ENCODE data around the gene DYNC1LI1.

Gene DYNC1LI1

DNA sequence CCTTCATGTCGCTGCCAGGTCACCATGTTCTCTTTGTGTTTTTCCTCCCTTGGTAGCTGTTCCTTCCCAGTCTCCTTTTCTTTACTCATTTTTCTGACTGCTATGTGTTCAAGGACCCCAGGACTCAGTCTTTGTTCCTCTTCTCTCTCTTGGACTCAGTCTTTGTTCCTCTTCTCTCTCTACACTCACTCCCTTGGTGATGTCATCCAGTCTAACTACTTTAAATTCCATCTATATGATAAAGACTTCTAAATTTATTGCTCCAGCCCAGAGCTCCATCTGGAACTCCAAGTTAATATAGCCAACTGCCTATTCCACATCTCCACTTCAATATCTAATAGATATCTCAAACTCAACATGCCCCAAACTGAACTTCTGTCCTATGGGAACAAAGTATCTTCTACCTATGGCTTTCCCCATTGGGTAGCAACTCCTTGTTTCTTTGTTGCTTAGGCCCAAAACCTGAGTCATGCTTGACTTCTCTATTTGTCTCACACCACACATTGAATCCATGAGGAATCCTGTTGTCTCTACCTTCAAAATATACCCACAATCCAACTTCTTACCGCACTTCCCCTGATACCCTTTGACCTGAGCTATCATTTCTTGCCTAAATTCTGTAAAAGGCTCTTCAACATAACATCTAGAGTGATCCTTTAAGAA lies 4.9 kb upstream of the DYNC1LI1 start:
- no peak overlapping the region for H3K4me3 ChIP-seq (ENCODE audit: low read depth, low read length)
- DNase-seq (ENCODE audit: low read depth) = no peak
- TF ChIP-seq CTCF (conservative IDR thresholded peaks at IDR 0.05; ENCODE audit: low read depth, low read length) = no peak

GRCh38 chr3:32571192-32571485 lies 481 bp upstream of the DYNC1LI1 start:
- H3K4me3 ChIP-seq (ENCODE audit: low read depth, low read length) = peak overlapping the region; percentile 96
- TF ChIP-seq CTCF (conservative IDR thresholded peaks at IDR 0.05; ENCODE audit: low read depth, low read length) = no peak
- DNase-seq (ENCODE audit: low read depth) = no peak

DNA sequence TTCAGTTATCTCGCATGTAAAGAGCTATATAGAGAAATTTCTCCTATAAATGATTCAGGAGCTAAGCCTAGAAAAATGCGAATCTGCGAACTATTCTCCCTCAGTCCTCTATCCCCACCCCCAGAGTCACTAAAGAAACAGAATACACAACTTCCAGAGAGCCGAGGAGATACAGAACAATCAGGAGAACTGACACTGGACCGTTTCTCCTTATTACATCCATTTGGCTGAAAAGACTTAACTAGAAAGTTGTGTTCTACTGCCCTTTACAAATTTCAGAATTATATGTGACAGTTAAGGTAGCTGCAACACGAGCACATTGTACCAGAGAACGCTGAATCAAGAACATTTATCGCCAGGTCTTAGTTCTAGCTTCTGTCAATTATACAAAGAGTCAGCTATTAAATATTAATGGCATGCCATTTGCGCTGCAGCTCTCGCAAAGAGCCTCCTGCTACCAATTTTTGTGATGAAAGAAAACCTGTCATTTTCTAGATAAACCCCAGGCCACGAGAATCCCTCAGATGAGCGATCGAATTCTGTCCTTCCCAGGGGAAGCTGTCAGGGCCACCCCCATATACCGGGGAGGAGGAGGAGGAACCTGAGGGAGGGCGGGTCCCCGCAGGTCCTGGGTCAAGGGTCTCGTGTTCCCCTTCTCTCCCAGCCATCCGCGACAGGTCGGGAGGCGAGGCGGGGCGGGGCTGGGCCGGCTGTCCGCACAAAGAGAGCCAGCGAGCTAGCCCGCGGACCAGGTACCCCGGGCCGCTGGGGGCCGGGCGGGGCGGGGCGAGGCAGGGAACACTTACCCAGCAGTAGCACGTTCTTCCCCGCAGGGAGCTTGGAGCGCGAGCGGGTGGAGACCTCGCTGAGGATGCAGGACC lies 878 bp downstream of the DYNC1LI1 start:
- peak overlapping the region; percentile 96 for H3K4me3 ChIP-seq (ENCODE audit: low read depth, low read length)
- DNase-seq (ENCODE audit: low read depth) = peak; percentile 38
- no peak for TF ChIP-seq CTCF (conservative IDR thresholded peaks at IDR 0.05; ENCODE audit: low read depth, low read length)

- no peak for DNase-seq (ENCODE audit: low read depth)
- peak overlapping the region; percentile 96 for H3K4me3 ChIP-seq (ENCODE audit: low read depth, low read length)
- no peak for TF ChIP-seq CTCF (conservative IDR thresholded peaks at IDR 0.05; ENCODE audit: low read depth, low read length)
Observed at GRCh38 chr3:32568953-32569352, 1.7 kb downstream of the DYNC1LI1 start.

- no peak overlapping the region for H3K4me3 ChIP-seq (ENCODE audit: low read depth, low read length)
- no peak for TF ChIP-seq CTCF (conservative IDR thresholded peaks at IDR 0.05; ENCODE audit: low read depth, low read length)
- DNase-seq (ENCODE audit: low read depth) = peak; percentile 35
Observed at GRCh38 chr3:32564195-32564594, 6.5 kb downstream of the DYNC1LI1 start.

- no peak for DNase-seq (ENCODE audit: low read depth)
- no peak for TF ChIP-seq CTCF (conservative IDR thresholded peaks at IDR 0.05; ENCODE audit: low read depth, low read length)
- no peak overlapping the region for H3K4me3 ChIP-seq (ENCODE audit: low read depth, low read length)
Observed at GRCh38 chr3:32562640-32563039, 8.0 kb downstream of the DYNC1LI1 start.
